ENCODE results near the gene LDLRAD4.

- TF ChIP-seq, protein P1, sequence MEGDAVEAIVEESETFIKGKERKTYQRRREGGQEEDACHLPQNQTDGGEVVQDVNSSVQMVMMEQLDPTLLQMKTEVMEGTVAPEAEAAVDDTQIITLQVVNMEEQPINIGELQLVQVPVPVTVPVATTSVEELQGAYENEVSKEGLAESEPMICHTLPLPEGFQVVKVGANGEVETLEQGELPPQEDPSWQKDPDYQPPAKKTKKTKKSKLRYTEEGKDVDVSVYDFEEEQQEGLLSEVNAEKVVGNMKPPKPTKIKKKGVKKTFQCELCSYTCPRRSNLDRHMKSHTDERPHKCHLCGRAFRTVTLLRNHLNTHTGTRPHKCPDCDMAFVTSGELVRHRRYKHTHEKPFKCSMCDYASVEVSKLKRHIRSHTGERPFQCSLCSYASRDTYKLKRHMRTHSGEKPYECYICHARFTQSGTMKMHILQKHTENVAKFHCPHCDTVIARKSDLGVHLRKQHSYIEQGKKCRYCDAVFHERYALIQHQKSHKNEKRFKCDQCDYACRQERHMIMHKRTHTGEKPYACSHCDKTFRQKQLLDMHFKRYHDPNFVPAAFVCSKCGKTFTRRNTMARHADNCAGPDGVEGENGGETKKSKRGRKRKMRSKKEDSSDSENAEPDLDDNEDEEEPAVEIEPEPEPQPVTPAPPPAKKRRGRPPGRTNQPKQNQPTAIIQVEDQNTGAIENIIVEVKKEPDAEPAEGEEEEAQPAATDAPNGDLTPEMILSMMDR (conservative IDR thresholded peaks at IDR 0.05; ENCODE audit: low read depth, low read length), result no peak
- no peak for TF ChIP-seq EZH2 (IDR thresholded peaks at IDR 0.05; ENCODE audit: borderline replicate concordance, low read depth, low read length, poor library complexity, severe bottlenecking)
Observed at GRCh38 chr18:13369756-13370510, 151.4 kb downstream of the LDLRAD4 start.

All from A673 (cell line).